ENCODE measurements around the gene HKDC1. TPM values are rescaled to one million over a fixed set of nuclear protein-coding genes. Genes with fewer than 3 reads are reported as not detected.
"Not testable (repeated sequence)": the region's sequence is repeated elsewhere in the genome, so short reads cannot be mapped to it uniquely, and the experiment has no call there.

Gene HKDC1
- total RNA-seq, 4 donors from 2014 or later, result 0.18 TPM; not detected in 3

- intact Hi-C loops (cut with DNase I; ENCODE audit: low total_unique reads) (no loop called here), in situ Hi-C loops (cut with MboI; ENCODE audit: low sequenced_read_pairs in 4 of 4) (no loop called here)
Measured at GRCh38 chr10:69278446-69278963, 58.4 kb downstream of the HKDC1 start, which contains the start of gene HK1. Gene HK1, plus strand, starts transcription at chr10:69278496.

DNA sequence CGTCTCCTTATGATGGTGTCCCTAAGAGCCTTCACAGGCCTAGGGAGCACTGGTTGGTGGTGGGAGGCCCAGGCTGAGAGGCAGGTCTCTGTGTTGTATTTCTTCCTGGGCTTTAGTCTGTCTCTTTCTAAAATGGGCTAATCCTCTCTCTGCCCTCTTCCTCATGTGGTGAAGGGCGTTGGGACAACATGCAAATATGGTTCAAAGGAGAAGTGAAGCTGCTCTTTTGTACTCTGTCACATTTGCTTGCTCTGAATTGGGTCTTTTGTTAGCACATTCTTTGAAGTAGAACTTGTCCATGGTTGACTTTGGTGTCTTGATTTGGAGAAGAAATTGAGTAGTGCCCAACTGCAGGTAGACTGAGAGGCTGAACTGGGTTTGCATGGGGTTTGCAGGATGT, 59.0 kb downstream of the HKDC1 start:
- TF ChIP-seq, protein P1, sequence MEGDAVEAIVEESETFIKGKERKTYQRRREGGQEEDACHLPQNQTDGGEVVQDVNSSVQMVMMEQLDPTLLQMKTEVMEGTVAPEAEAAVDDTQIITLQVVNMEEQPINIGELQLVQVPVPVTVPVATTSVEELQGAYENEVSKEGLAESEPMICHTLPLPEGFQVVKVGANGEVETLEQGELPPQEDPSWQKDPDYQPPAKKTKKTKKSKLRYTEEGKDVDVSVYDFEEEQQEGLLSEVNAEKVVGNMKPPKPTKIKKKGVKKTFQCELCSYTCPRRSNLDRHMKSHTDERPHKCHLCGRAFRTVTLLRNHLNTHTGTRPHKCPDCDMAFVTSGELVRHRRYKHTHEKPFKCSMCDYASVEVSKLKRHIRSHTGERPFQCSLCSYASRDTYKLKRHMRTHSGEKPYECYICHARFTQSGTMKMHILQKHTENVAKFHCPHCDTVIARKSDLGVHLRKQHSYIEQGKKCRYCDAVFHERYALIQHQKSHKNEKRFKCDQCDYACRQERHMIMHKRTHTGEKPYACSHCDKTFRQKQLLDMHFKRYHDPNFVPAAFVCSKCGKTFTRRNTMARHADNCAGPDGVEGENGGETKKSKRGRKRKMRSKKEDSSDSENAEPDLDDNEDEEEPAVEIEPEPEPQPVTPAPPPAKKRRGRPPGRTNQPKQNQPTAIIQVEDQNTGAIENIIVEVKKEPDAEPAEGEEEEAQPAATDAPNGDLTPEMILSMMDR (IDR thresholded peaks at IDR 0.05 in 4 of 5, conservative IDR thresholded peaks at IDR 0.05 in 1 of 5), result no peak
- TF ChIP-seq POLR2A (IDR thresholded peaks at IDR 0.05), result no peak
- intact Hi-C loops (cut with DNase I; ENCODE audit: low total_unique reads) (no loop called here), in situ Hi-C loops (cut with MboI; ENCODE audit: low sequenced_read_pairs in 4 of 4) (no loop called here)
- no peak overlapping the region for H3K4me3 ChIP-seq
- H3K27me3 ChIP-seq, result no peaks in the 10 kb centered on the region
- DNase-seq (no peak), ATAC-seq (no peak)
- no peaks in the 10 kb centered on the region for H3K36me3 ChIP-seq
- no peaks in the 10 kb centered on the region for H3K4me1 ChIP-seq
- no peak overlapping the region for H3K27ac ChIP-seq
- H3K9me3 ChIP-seq, result no peaks in the 10 kb centered on the region

More at GRCh38 chr10:69278446-69278963, 58.4 kb downstream of the HKDC1 start, which contains the start of gene HK1:
- H3K36me3 ChIP-seq, result no peaks in the 10 kb centered on the region
- no peaks in the 10 kb centered on the region for H3K27me3 ChIP-seq
- H3K9me3 ChIP-seq, result no peaks in the 10 kb centered on the region
- no peaks in the 10 kb centered on the region for H3K4me1 ChIP-seq
- TF ChIP-seq, protein P1 (IDR thresholded peaks at IDR 0.05 in 4 of 5, conservative IDR thresholded peaks at IDR 0.05 in 1 of 5), result no peak
- TF ChIP-seq POLR2A (IDR thresholded peaks at IDR 0.05), result no peak
- no peak within 1 kb of the TSS for H3K4me3 ChIP-seq
- no peak within 1 kb of the TSS for H3K27ac ChIP-seq
- DNase-seq (no peak), ATAC-seq (no peak)

DNA sequence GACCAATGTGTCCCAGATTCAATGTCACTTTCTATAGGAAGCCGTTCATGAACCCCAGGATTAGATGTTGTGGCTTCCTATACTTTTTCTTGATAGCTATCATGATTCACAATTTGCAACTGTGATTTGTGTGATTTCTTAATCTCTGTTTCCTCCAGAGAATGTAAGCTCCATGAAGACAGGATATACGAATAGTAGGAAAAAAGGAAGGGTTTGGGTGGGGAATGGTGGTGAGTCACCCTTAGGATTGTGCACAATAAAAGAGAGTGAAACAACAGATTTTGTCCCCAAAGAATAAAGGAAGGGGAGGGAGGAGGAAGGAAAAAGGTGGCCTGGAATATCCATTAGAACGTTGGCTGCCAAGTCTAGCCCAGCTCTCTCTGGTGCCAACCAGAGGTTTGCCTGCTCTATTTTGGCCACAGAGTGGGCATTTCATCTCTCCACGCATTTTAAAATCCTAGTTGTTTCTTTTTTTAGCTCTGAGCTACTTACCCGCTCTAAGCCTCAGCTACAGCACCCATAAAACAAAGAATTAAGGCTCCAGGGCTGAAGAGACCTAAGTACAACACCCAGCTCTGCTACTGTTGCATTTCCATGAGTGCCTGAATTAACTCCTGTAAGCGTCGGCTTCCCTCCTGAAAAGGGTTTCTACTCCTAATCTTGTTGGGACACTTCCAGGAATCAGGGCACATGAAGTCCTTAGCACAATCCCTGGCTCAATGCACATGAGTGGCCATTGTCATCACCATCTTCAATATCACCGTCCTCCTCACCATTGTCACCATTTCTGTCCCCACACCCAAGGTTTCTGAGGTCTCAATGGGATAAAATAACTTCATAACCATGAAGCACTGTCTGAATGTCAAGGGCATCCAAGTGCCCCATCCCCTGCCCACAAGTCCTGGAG, 61.6 kb downstream of the HKDC1 start:
- Histone ChIP-seq H3K4me1 (no peaks in the 10 kb centered on the region), H3K27me3 (no peaks in the 10 kb centered on the region), H3K36me3 (no peaks in the 10 kb centered on the region), H3K27ac (no peak overlapping the region), H3K9me3 (no peaks in the 10 kb centered on the region), H3K4me3 (no peak overlapping the region)
- no peak for DNase-seq
- in situ Hi-C loops (cut with MboI; ENCODE audit: low sequenced_read_pairs in 4 of 4), result no loop called here
- ATAC-seq, result no peak
- no peak for TF ChIP-seq POLR2A (IDR thresholded peaks at IDR 0.05)
- TF ChIP-seq, protein P1 (IDR thresholded peaks at IDR 0.05 in 4 of 5, conservative IDR thresholded peaks at IDR 0.05 in 1 of 5), result no peak
- intact Hi-C loops (cut with DNase I; ENCODE audit: low total_unique reads), result no loop called here

DNA sequence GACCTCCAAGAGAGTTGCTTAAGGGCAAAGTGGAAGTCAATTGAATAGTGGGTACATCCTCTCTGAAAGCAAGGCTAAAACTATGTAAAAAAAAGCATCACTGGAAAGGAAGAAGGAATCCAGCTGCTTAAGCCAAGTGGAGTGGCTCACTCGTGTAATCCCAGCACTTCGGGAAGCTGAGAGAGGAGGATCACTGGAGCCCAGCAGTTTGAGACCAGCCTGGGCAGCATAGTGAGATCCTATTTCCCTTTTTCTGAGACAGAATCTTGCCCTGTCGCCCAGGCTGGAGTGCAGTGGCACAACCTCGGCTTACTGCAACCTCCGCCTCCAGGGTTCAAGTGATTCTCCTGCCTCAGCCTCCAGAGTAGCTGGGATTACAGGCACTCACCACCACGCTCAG, 64.3 kb downstream of the HKDC1 start:
- DNase-seq; H3K27ac ChIP-seq; H3K4me3 ChIP-seq; H3K36me3 ChIP-seq; intact Hi-C loops (cut with DNase I; ENCODE audit: low total_unique reads); H3K27me3 ChIP-seq; in situ Hi-C loops (cut with MboI; ENCODE audit: low sequenced_read_pairs in 4 of 4); H3K9me3 ChIP-seq; H3K4me1 ChIP-seq; ATAC-seq: not testable (repeated sequence)

GRCh38 chr10:69285699-69286098, 65.6 kb downstream of the HKDC1 start:
- H3K4me1 ChIP-seq, result no peaks in the 10 kb centered on the region
- H3K27me3 ChIP-seq, result no peaks in the 10 kb centered on the region
- intact Hi-C loops (cut with DNase I; ENCODE audit: low total_unique reads) (no loop called here), in situ Hi-C loops (cut with MboI; ENCODE audit: low sequenced_read_pairs in 4 of 4) (no loop called here)
- no peak overlapping the region for H3K4me3 ChIP-seq
- H3K9me3 ChIP-seq, result no peaks in the 10 kb centered on the region
- TF ChIP-seq, protein P1 (IDR thresholded peaks at IDR 0.05 in 4 of 5, conservative IDR thresholded peaks at IDR 0.05 in 1 of 5), result no peak
- TF ChIP-seq POLR2A (IDR thresholded peaks at IDR 0.05), result no peak
- no peak for DNase-seq
- H3K36me3 ChIP-seq, result no peaks in the 10 kb centered on the region
- no peak for ATAC-seq
- no peak overlapping the region for H3K27ac ChIP-seq
